H1 (cell line): ENCODE data around the gene MAP1A. TPM values are rescaled to one million over a fixed set of nuclear protein-coding genes. Genes with fewer than 3 reads are reported as not detected.

ENCODE experiments used
- CTCF ChIA-PET: fragments of 300-600 bp; sonication (Branson Sonifier 250); formaldehyde crosslinking; loops from one replicate; lab custom pipeline; 2021; ENCODE audit not compliant: partially characterized antibody; lab: Charles Lee
- POLR2A ChIA-PET: fragments of 300-600 bp; sonication (Branson Sonifier 250); formaldehyde crosslinking; loops from one replicate; lab custom pipeline; 2021; ENCODE audit warnings: inconsistent platforms; ENCODE audit not compliant: partially characterized antibody; lab: Charles Lee
- DNase-seq, 2 experiments: peaks; one replicate each; pipeline versions ENCODE4 v3.0.0 to v3.0.0-alpha.2; 2010 to 2022; ENCODE audit warnings: low spot score in 2 of 2, low read depth in 1 of 2, mixed read lengths in 1 of 2
- FAIRE-seq: peaks from 2 replicates; lab custom pipeline; 2011; peaks lifted over from hg19 to GRCh38; lab: Jason Lieb, UNC
- H2AFZ ChIP-seq: 2 replicates; pipeline ENCODE4 v1.8.1; 2012; ENCODE audit warnings: low read length, inconsistent platforms
- H2AK5ac ChIP-seq: 2 replicates; pipeline ENCODE4 v1.6.1; 2013; ENCODE audit warnings: low read depth, low read length
- H2BK120ac ChIP-seq: replicated peaks from 2 replicates; pipeline ENCODE3; 2013; ENCODE audit warnings: low read depth, low read length, inconsistent platforms
- H2BK12ac ChIP-seq: 2 replicates; pipeline ENCODE4 v1.6.1; 2013; ENCODE audit warnings: low read depth, low read length
- H2BK15ac ChIP-seq: 2 replicates; pipeline ENCODE4 v1.6.1; 2013; ENCODE audit warnings: low read length
- H2BK20ac ChIP-seq: 2 replicates; pipeline ENCODE4 v1.6.1; 2013; ENCODE audit warnings: low read length
- H2BK5ac ChIP-seq: 2 replicates; pipeline ENCODE4 v1.6.1; 2013; ENCODE audit warnings: low read depth, low read length
- H3K14ac ChIP-seq: 2 replicates; pipeline ENCODE4 v1.6.1; 2013; ENCODE audit warnings: inconsistent platforms; ENCODE audit not compliant: insufficient read length
- H3K18ac ChIP-seq: 2 replicates; pipeline ENCODE4 v1.6.1; 2013; ENCODE audit warnings: low read length; ENCODE audit errors: extremely low read depth
- H3K23ac ChIP-seq: 2 replicates; pipeline ENCODE4 v1.6.1; 2013; ENCODE audit warnings: inconsistent platforms; ENCODE audit not compliant: insufficient read length
- H3K23me2 ChIP-seq: 2 replicates; pipeline ENCODE4 v1.6.1; 2013; ENCODE audit warnings: low read depth, low read length
- H3K27ac ChIP-seq: 2 replicates; pipeline ENCODE4 v1.6.1; 2011; ENCODE audit warnings: low read depth, low read length, inconsistent platforms
- H3K27me3 ChIP-seq, 4 experiments: replicated peaks in 1 of 4; 1 replicate in 1 of 4; 2 replicates in 3 of 4; pipeline versions ENCODE4 v1.6.1 to v1.8.1; 2011 to 2013; ENCODE audit warnings: low read length in 3 of 4, mild to moderate bottlenecking in 3 of 4, inconsistent platforms in 2 of 4, mixed read lengths in 2 of 4, moderate library complexity in 1 of 4; ENCODE audit not compliant: control insufficient read depth in 3 of 4, insufficient read depth in 3 of 4; ENCODE audit errors: extremely low read depth in 1 of 4
- H3K36me3 ChIP-seq, 4 experiments: 2 replicates each; pipeline versions ENCODE4 v1.6.1 to v1.8.1; 2011 to 2013; ENCODE audit warnings: mild to moderate bottlenecking in 4 of 4, low read length in 3 of 4, moderate library complexity in 2 of 4, control low read depth in 1 of 4, inconsistent platforms in 1 of 4; ENCODE audit not compliant: insufficient read depth in 4 of 4, control insufficient read depth in 2 of 4
- H3K4ac ChIP-seq: replicated peaks from 2 replicates; pipeline ENCODE3; 2013; ENCODE audit warnings: low read length, low read depth, mixed read lengths, inconsistent platforms; ENCODE audit not compliant: insufficient read length
- H3K4me1 ChIP-seq, 4 experiments: replicated peaks in 1 of 4; 1 replicate in 1 of 4; 2 replicates in 3 of 4; pipeline versions ENCODE4 v1.6.1 to v1.8.1; 2011 to 2013; ENCODE audit warnings: low read length in 3 of 4, inconsistent platforms in 2 of 4, mixed read lengths in 1 of 4; ENCODE audit not compliant: insufficient read depth in 4 of 4, control insufficient read depth in 3 of 4
- H3K4me2 ChIP-seq, 2 experiments: 2 replicates each; pipeline versions ENCODE4 v1.6.1 to v1.8.1; 2011 to 2013; ENCODE audit warnings: low read depth in 2 of 2, low read length in 2 of 2, control low read depth in 1 of 2, inconsistent platforms in 1 of 2, mild to moderate bottlenecking in 1 of 2; ENCODE audit not compliant: insufficient read depth in 1 of 2
- H3K4me3 ChIP-seq, 4 experiments: fragments of 200-600, 300-600 bp in 1 of 4; sonication (generic), shearing (Covaris generic), sonication (Bioruptor Twin) in 1 of 4; 2 replicates each; pipeline versions ENCODE4 v1.5.1 to v1.8.1; 2011 to 2016; ENCODE audit warnings: low read length in 4 of 4, low read depth in 3 of 4, control low read depth in 2 of 4, inconsistent platforms in 2 of 4, mild to moderate bottlenecking in 2 of 4, mixed read lengths in 1 of 4, moderate library complexity in 1 of 4; ENCODE audit not compliant: insufficient read depth in 2 of 4; ENCODE audit errors: extremely low read depth in 1 of 4
- H3K56ac ChIP-seq: replicated peaks from 2 replicates; pipeline ENCODE3; 2013; ENCODE audit warnings: low read depth, mild to moderate bottlenecking, mixed read lengths, low read length, inconsistent platforms; ENCODE audit not compliant: insufficient read length
- H3K79me1 ChIP-seq: 2 replicates; pipeline ENCODE4 v1.6.1; 2013; ENCODE audit warnings: low read depth, low read length, control low read depth
- H3K79me2 ChIP-seq, 2 experiments: 2 replicates each; pipeline versions ENCODE4 v1.6.1 to v1.8.1; 2012 to 2013; ENCODE audit warnings: low read length in 2 of 2, mild to moderate bottlenecking in 2 of 2, inconsistent platforms in 1 of 2; ENCODE audit not compliant: insufficient read depth in 2 of 2, control insufficient read depth in 1 of 2
- H3K9ac ChIP-seq, 4 experiments: replicated peaks in 1 of 4; 1 replicate in 1 of 4; 2 replicates in 3 of 4; pipeline versions ENCODE4 v1.6.1 to v1.8.1; 2011 to 2013; ENCODE audit warnings: low read depth in 3 of 4, low read length in 3 of 4, control low read depth in 2 of 4, mild to moderate bottlenecking in 2 of 4, moderate library complexity in 2 of 4, inconsistent platforms in 1 of 4; ENCODE audit errors: extremely low read depth in 1 of 4
- H3K9me3 ChIP-seq, 2 experiments: 2 replicates each; pipeline versions ENCODE4 v1.6.1 to v1.8.1; 2012 to 2013; ENCODE audit warnings: mild to moderate bottlenecking in 2 of 2, moderate library complexity in 2 of 2, control low read depth in 1 of 2, inconsistent platforms in 1 of 2, low read depth in 1 of 2, low read length in 1 of 2, mixed read lengths in 1 of 2; ENCODE audit not compliant: insufficient read depth in 2 of 2
- H4K20me1 ChIP-seq, 2 experiments: replicated peaks in 1 of 2; 2 replicates each; pipeline versions ENCODE3 to v1.8.1; 2011 to 2013; ENCODE audit warnings: inconsistent platforms in 2 of 2, low read length in 2 of 2, mild to moderate bottlenecking in 1 of 2; ENCODE audit not compliant: insufficient read depth in 2 of 2, control insufficient read depth in 1 of 2
- H4K5ac ChIP-seq: 2 replicates; pipeline ENCODE4 v1.6.1; 2013; ENCODE audit warnings: low read length, low read depth, mixed read lengths, inconsistent platforms; ENCODE audit not compliant: insufficient read length
- H4K8ac ChIP-seq: 2 replicates; pipeline ENCODE4 v1.8.0; 2013; ENCODE audit warnings: mild to moderate bottlenecking, moderate library complexity, low read length, inconsistent platforms; ENCODE audit not compliant: insufficient read depth; ENCODE audit errors: extremely low read depth
- H4K91ac ChIP-seq: replicated peaks from 2 replicates; pipeline ENCODE3; 2013; ENCODE audit warnings: low read length, mixed read lengths, inconsistent platforms; ENCODE audit not compliant: insufficient read length
- ATF2 ChIP-seq: IDR thresholded peaks from 2 replicates; pipeline ENCODE4 v1.6.1; 2012; ENCODE audit warnings: low read length, inconsistent platforms
- BRCA1 ChIP-seq: IDR thresholded peaks from 2 replicates; pipeline ENCODE4 v1.6.1; 2012; ENCODE audit warnings: low read depth, low read length, improper control_type of control experiment
- CTBP2 ChIP-seq: IDR thresholded peaks from 2 replicates; pipeline ENCODE4 v1.7.0; 2011; ENCODE audit warnings: borderline replicate concordance, mild to moderate bottlenecking, moderate library complexity, mixed read lengths, low read length; ENCODE audit not compliant: insufficient read depth, insufficient read length
- EP300 ChIP-seq, 2 experiments: IDR thresholded peaks; 1 replicate in 1 of 2; 2 replicates in 1 of 2; pipeline ENCODE4 v1.6.1; 2011 to 2012; ENCODE audit warnings: low read depth in 2 of 2, low read length in 2 of 2, mild to moderate bottlenecking in 2 of 2, borderline replicate concordance in 1 of 2, inconsistent platforms in 1 of 2, moderate library complexity in 1 of 2
- HDAC2 ChIP-seq, 2 experiments: fragments of 300-600 bp in 1 of 2; sonication (generic) in 1 of 2; IDR thresholded peaks; 2 replicates each; pipeline ENCODE4 v1.6.1; 2011 to 2012; ENCODE audit warnings: low read depth in 2 of 2, low read length in 2 of 2, mild to moderate bottlenecking in 2 of 2, moderate library complexity in 2 of 2, borderline replicate concordance in 1 of 2, inconsistent platforms in 1 of 2
- NRF1 ChIP-seq: IDR thresholded peaks from 2 replicates; pipeline ENCODE4 v1.6.1; 2011; ENCODE audit warnings: mild to moderate bottlenecking, low read depth, low read length, improper control_type of control experiment
- RBBP5 ChIP-seq: IDR thresholded peaks from 2 replicates; pipeline ENCODE4 v1.7.1; 2012; ENCODE audit warnings: low read depth, mild to moderate bottlenecking, inconsistent platforms, low read length, moderate library complexity, borderline replicate concordance
- SRF ChIP-seq: IDR thresholded peaks from 2 replicates; pipeline ENCODE4 v1.6.1; 2011; ENCODE audit warnings: mild to moderate bottlenecking, low read depth, low read length, moderate library complexity
- TAF1 ChIP-seq: IDR thresholded peaks from 2 replicates; pipeline ENCODE4 v1.6.1; 2011; ENCODE audit warnings: mild to moderate bottlenecking, low read depth, low read length
- TCF12 ChIP-seq: IDR thresholded peaks from 2 replicates; pipeline ENCODE4 v1.6.1; 2011; ENCODE audit warnings: low read depth, mild to moderate bottlenecking, low read length
- ZNF274 ChIP-seq: IDR thresholded peaks from 2 replicates; pipeline ENCODE4 v1.7.0; 2012; ENCODE audit warnings: low read length, borderline replicate concordance; ENCODE audit errors: extremely low read depth
- WGBS, 2 experiments: shearing (Covaris generic) in 1 of 2; methylation state at CpG; one replicate each; pipeline versions ENCODE4 v1.1.6 to v1.1.7; 2013 to 2015; ENCODE audit warnings: low lambda C conversion rate in 2 of 2, mixed read lengths in 2 of 2, inconsistent platforms in 1 of 2, low coverage in 1 of 2, missing lambda C conversion rate in 1 of 2; ENCODE audit not compliant: insufficient replicate concordance in 2 of 2, insufficient coverage in 1 of 2, insufficient read length in 1 of 2; ENCODE audit errors: extremely low coverage in 1 of 2, missing lambda C conversion rate in 1 of 2; 5-methylcytosine and 5-hydroxymethylcytosine counted together
- polyA plus RNA-seq, 7 experiments: library from polyadenylated mRNA; depleted of rRNA in 3 of 7; stranded (reverse) in 5 of 7; unstranded in 2 of 7; fragments of >200 nt in 5 of 7; fragments of 200-250 nt in 2 of 7; gene quantifications; 1 replicate in 5 of 7; 2 replicates in 1 of 7; 4 replicates in 1 of 7; pipeline versions ENCODE4 v1.2.1 to v1.2.3, GENCODE V29; 2011 to 2013; ENCODE audit warnings: missing spikeins in 2 of 7, mixed read lengths in 2 of 7
- total RNA-seq: library from RNA; stranded (reverse); fragmentation: NEBNext Ultra II Directional; extraction: Animal tissue kit (Norgen Biotek cat#: 25700); gene quantifications from 2 replicates; pipeline ENCODE4 v1.2.1, GENCODE V29; 2021

The MAP1A gene
- total and polyA plus RNA-seq, 2 of the 8 experiments (the other 6 are each of a cell fraction or from before 2014, with no cell fraction given), result 0.80 to 2.4 TPM

DNA sequence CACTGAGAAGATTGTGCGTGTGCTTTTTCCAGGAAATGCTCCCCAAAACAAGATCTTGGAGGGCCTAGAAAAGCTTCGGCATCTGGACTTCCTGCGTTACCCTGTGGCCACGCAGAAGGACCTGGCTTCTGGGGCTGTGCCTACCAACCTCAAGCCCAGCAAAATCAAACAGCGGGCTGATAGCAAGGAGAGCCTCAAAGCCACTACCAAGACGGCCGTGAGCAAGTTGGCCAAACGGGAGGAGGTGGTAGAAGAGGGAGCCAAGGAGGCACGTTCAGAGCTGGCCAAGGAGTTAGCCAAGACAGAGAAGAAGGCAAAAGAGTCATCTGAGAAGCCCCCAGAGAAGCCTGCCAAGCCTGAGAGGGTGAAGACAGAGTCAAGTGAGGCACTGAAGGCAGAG lies 4.8 kb downstream of the MAP1A start:
- Histone ChIP-seq H2BK15ac (no peak overlapping the region), H3K27me3 (peaks cover 0 to 27% (median 21%) of the 10 kb centered on the region in 4 experiments; a peak in 6 of 7 replicates), H3K4me1 (peaks cover 0 to 7% (median 3%) of the 10 kb centered on the region in 4 experiments; a peak in 4 of 7 replicates), H2BK12ac (no peak overlapping the region), H2BK5ac (no peak overlapping the region), H4K91ac (no peak overlapping the region), H2BK20ac (no peak overlapping the region), H3K9me3 (no peaks in the 10 kb centered on the region), H3K4ac (no peak overlapping the region), H4K5ac (no peak overlapping the region), H3K18ac (no peak overlapping the region), H3K56ac (no peak overlapping the region), H2AFZ (no peak overlapping the region), H3K23me2 (peaks cover 10% of the 10 kb centered on the region; the same call in 1 of the 2 replicates), H3K27ac (no peak overlapping the region), H3K14ac (no peak overlapping the region), H2AK5ac (no peak overlapping the region), H3K79me2 (no peaks in the 10 kb centered on the region), H4K8ac (no peak overlapping the region), H4K20me1 (no peaks in the 10 kb centered on the region), H3K4me2 (no peak overlapping the region), H3K4me3 (no peak overlapping the region), H3K23ac (no peak overlapping the region), H2BK120ac (no peak overlapping the region), H3K9ac (no peak overlapping the region), H3K79me1 (no peaks in the 10 kb centered on the region), H3K36me3 (no peaks in the 10 kb centered on the region)
- TF ChIP-seq EP300 (IDR thresholded peaks at IDR 0.05; ENCODE audit: borderline replicate concordance in 1 of 2, low read depth in 2 of 2, low read length in 2 of 2) (no peak), CTBP2 (no peak), ATF2 (no peak), SRF (no peak), NRF1 (no peak), BRCA1 (no peak), HDAC2 (IDR thresholded peaks at IDR 0.05; ENCODE audit: borderline replicate concordance in 1 of 2, low read depth in 2 of 2, low read length in 2 of 2) (no peak), RBBP5 (no peak), TCF12 (no peak), TAF1 (no peak), ZNF274 (no peak)
- WGBS, 2 experiments, result 85% methylated on average over 9 of the region's 9 CpGs; no CpG with 5 or more reads in 1 of the 2 experiments
- ChIA-PET CTCF (interaction anchor here (0.9 to 3.3 kb wide), 3 partner anchors 9 to 21 kb away, joined by 3 to 26 read pairs (median 5); no protein-coding TSS in a partner anchor), POLR2A (no interaction called here)
- DNase-seq (no peak), FAIRE-seq (no peak)
